GM12892 (cell line): Measurements from ENCODE around the gene C11orf52.

Source experiments
- POLR2A ChIP-seq: IDR thresholded peaks from 2 replicates; pipeline ENCODE4 v1.6.1; 2011; ENCODE audit warnings: low read depth, low read length, control low read depth
- POLR2AphosphoS5 ChIP-seq: IDR thresholded peaks from 2 replicates; pipeline ENCODE4 v1.6.1; 2011; ENCODE audit warnings: low read depth, low read length, control low read depth

GRCh38 chr11:111942829-111943228, 24.1 kb downstream of the C11orf52 start:
- TF ChIP-seq POLR2AphosphoS5, result no peak
- no peak for TF ChIP-seq POLR2A
